GM06990 (cell line): Measurements from ENCODE around the gene TTC7B.

Experiments used
- DNase-seq: peaks from one replicate; pipeline ENCODE4 v3.0.0-alpha.2; 2011; ENCODE audit not compliant: insufficient read length; ENCODE audit errors: extremely low read depth
- H3K27me3 ChIP-seq: replicated peaks from 2 replicates; pipeline ENCODE4 v1.6.0; 2011; ENCODE audit warnings: low read length; ENCODE audit not compliant: control insufficient read depth, insufficient read depth
- H3K36me3 ChIP-seq: 2 replicates; pipeline ENCODE4 v1.5.1; 2011; ENCODE audit warnings: low read length; ENCODE audit not compliant: control insufficient read depth, insufficient read depth
- H3K4me3 ChIP-seq: replicated peaks from 2 replicates; pipeline ENCODE4 v1.5.1; 2011; ENCODE audit warnings: low read depth, mild to moderate bottlenecking, control low read depth, low read length
- CTCF ChIP-seq: IDR thresholded peaks from 2 replicates; pipeline ENCODE4 v1.5.1; 2011; ENCODE audit warnings: low read length, control low read depth, mild to moderate bottlenecking, inconsistent platforms; ENCODE audit not compliant: insufficient read depth, poor library complexity, severe bottlenecking

The TTC7B gene

GRCh38 chr14:90521930-90522483 lies 294.2 kb downstream of the TTC7B start:
- H3K36me3 ChIP-seq: no peaks in the 10 kb centered on the region
- H3K4me3 ChIP-seq: no peak overlapping the region
- DNase-seq: no peak
- no peak for TF ChIP-seq CTCF
- H3K27me3 ChIP-seq: no peaks in the 10 kb centered on the region; the same call in 1 of the 2 replicates

- Histone ChIP-seq H3K36me3 (no peaks in the 10 kb centered on the region), H3K27me3 (no peaks in the 10 kb centered on the region; the same call in 1 of the 2 replicates), H3K4me3 (no peak overlapping the region)
- DNase-seq: no peak
- no peak for TF ChIP-seq CTCF
These were observed 294.9 kb downstream of the TTC7B start for GRCh38 chr14:90521084-90521929.

- no peak for DNase-seq
- Histone ChIP-seq H3K27me3 (no peaks in the 10 kb centered on the region; the same call in 1 of the 2 replicates), H3K4me3 (no peak overlapping the region), H3K36me3 (no peaks in the 10 kb centered on the region)
- no peak for TF ChIP-seq CTCF
These were observed 295.9 kb downstream of the TTC7B start for GRCh38 chr14:90520326-90520725.

GRCh38 chr14:90519262-90519920 lies 296.8 kb downstream of the TTC7B start:
- Histone ChIP-seq H3K27me3 (no peaks in the 10 kb centered on the region; the same call in 1 of the 2 replicates), H3K4me3 (no peak overlapping the region), H3K36me3 (no peaks in the 10 kb centered on the region)
- TF ChIP-seq CTCF: no peak
- DNase-seq: no peak

GRCh38 chr14:90518941-90519256 lies 297.3 kb downstream of the TTC7B start:
- H3K27me3 ChIP-seq: no peaks in the 10 kb centered on the region; the same call in 1 of the 2 replicates
- no peak overlapping the region for H3K4me3 ChIP-seq
- H3K36me3 ChIP-seq: no peaks in the 10 kb centered on the region
- DNase-seq: peak; percentile 29
- peak; percentile 60 for TF ChIP-seq CTCF
